NCI-H1436 (cell line): ENCODE data around the gene PNMA1.

Experiments
- DNase-seq: peaks from one replicate; lab custom pipeline; 2025; lab: John Stamatoyannopoulos, UW

PNMA1 gene

DNA sequence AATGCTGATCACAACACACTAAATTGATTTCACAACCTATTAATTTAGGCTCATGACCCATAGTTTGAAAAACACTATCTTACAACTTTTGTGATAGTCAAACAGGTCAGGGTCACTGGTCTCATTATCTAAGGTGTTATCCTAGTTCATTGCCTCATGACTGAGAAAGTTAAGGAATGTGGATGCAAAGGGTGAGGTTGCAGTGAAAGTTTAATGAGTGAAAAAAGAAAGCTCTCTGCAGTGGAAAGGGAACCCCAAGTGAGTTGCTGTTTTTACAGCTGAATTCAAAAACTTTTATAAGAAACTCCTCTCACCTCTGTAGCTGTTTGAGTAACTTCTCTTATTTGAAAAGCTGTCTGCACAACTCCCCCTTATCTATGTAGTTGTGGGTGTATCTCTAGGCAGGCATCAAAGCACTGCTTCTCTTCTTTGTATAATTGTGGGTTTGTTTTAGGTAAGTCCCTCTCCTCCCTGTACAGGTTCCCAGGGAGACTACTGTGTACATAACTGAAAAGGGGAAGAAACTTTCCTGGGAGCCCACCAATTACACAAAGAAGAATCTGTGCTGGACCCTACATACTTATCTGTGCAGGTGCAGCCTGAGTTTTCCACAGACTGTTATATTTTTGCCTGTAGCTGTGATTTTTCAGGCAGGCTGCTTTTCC is 50.5 kb downstream of the PNMA1 start:
- no peak for DNase-seq

DNA sequence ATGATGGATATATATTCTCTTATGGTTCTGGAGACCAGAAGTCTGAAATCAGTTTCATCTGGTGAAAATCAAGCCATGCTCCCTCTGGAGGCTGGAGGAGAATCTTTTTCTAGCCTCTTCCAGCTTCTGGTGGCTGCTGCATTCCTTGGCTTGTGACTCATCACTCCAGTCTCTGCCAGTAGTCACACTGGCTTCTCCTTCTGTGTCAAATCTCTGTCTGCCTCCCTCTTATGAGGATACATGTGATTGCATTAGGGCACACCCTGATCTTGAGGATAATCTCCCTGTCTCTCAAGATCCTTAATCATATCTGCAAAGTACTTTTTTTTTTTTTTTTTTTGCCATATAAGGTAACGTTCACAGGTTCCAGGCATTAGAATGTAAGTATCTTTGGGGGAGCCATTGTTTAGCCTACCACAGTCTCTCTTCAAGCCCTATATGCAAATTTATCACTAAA is 51.7 kb downstream of the PNMA1 start:
- DNase-seq, result no peak

DNA sequence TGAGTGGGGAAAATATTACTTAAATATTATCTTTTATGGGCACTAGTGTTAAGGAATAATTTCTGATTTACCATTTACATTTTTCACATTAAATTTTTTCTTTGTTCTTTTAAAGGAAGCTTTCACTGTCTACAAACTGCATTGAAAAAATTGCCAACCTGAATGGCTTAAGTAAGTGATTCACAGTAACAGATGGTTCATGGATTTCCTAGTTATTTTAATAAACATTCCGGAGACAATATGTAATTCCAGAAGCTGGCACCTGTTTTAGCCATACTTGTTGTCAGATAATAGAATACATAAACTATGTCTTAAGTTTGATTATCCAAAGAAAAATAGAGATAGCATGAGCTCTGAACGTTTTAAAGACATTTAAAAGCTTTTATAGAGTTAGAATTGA is 52.3 kb downstream of the PNMA1 start:
- no peak for DNase-seq
